NCI-H82 treated with DMSO at 0.1 percent for 48 hours (cell line): ENCODE results near the gene BTBD2.
A peak's percentile ranks its signal among the peaks of the same experiment; 100 is the strongest.
"Not testable (repeated sequence)": the region's sequence is repeated elsewhere in the genome, so short reads cannot be mapped to it uniquely, and the experiment has no call there.

Experiments
- DNase-seq: peaks from one replicate; lab custom pipeline; 2025; ENCODE audit not compliant: unreplicated experiment; lab: John Stamatoyannopoulos, UW

Gene BTBD2

GRCh38 chr19:2016041-2016807, 710 bp upstream of the BTBD2 start:
- peak; percentile 15 for DNase-seq

DNA sequence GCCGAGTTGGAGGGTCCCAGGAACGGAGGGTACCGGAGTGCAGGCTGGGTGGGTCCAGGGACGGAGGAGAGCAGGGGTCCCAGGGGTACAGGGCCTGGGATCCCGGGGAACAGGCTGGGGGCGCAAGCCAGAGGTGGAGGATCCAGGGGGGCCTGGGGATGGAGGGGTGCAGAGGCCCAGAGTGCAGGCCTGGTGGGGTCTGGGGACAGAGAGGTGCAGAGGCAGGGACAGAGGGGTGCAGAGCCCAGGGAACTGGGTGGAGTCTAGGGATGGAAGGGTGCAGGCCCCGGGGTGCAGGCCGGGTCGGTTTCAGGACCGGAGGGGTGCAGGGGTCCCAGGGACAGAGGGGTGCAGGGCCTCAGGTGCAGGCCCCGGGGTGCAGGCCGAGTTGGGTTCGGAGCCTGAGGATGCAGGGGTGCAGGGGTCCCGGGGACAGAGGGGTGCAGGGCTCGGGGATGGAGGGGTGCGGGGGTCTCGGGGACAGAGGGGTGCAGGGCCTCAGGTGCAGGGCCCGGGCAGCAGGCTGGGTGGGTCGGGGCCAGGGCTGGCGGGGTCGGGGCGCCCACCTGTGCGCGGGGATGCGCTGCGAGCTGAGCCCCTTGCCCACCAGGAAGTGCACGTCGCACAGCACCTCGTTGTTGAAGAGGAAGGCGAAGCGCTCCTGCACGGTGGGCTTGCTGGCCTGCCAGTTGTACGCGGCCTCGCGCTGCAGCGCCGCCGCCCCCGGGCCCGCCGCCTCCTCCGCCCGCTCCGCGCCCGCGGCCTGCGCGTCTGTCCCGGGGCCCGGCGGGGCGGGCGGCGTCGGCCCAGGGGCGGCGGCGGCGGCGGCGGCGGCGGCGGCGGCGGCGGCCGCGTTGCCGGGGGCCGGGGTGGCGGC, 545 bp downstream of the BTBD2 start:
- DNase-seq = no peak

DNA sequence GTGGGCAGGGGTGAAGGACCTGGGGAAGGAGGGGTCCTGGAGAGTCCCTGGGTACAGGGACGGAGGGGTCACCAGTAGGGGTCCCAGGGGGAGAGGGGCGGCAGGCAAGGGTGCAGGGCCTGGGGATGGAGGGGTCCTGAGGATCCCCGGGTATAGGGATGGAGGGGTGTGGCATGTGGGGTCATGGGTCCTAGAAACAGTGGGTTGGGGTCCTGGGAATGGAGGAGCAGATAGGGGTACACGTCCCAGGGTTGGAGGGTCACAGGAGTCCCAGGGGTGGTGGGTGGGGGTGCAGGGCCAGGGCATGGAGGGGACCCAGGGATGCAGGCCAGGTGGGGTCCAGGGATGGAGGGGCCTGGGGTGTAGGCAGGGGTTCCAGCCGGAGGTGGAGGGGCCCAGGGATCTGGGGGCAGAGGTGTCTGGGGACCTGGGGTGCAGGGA, 1.4 kb downstream of the BTBD2 start:
- no peak for DNase-seq

DNA sequence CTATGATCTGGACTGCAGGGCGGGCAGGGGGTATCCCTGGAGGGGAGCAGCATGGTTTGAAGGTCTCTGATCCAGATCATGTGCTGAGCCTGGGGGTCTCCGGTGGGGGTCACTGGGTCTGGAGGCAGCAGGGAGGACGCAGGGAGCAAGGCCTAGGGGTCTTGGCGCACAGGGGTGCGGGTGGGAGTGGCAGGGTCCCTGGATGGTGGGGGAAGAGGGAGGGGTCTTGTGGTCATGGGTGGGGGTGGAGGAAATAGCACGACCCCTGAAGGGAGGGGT, 1.9 kb downstream of the BTBD2 start:
- no peak for DNase-seq

DNA sequence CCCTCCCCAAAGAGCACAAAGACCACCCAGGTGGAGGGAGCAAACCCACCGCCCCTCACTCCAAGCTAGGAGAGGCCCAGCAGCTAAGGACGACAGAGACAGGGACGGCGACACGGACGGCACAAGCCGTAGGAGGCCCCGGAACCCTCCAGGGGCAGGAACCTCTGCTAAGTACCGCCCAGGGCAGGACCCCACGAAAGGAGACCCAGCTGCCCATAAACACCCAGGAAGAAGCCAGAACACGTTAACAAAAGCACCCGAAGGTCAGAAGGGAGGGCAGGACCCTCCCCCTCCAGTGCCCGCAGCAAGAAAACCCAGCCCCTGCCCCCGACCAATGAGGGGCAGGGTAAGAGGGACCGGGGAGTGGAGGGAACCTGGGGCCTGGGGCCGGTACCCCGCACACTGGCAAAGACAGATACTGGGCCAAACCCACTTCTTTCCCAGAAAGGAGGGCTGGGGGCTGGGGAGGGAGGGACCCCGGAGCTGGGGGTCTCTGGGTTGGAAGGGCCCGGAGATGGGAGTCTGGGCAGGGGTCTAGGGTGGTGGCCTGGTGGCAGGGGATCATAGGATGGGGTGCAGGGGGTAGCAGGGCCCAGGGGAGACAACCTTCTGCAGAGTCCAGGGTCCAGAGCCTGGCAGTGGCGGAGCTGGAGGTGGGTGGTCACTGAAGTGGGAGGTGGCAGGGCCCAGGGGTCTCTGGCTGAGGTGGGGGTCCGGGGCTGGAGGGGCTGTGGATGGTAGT, 2.4 kb downstream of the BTBD2 start:
- DNase-seq = no peak

DNA sequence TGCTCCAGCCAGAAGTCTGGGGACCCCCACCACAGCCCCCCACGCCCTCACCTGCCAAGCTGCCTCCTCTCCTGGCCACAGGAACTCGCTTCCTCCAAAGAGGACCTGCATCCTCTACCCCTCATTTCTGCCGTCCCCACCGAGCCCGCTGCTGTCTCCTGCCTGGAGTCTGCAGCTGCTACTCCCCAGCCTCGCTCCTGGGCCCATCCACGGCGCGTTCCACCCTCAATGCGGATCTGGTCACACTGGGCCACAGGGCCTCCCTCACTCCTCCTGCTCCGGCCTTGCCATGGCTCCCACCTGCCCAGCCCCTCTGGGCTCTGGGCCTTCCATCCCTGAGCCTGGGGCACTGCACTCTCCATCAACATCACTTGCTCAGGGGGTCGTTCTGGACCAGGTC, 4.3 kb downstream of the BTBD2 start:
- DNase-seq = no peak

DNA sequence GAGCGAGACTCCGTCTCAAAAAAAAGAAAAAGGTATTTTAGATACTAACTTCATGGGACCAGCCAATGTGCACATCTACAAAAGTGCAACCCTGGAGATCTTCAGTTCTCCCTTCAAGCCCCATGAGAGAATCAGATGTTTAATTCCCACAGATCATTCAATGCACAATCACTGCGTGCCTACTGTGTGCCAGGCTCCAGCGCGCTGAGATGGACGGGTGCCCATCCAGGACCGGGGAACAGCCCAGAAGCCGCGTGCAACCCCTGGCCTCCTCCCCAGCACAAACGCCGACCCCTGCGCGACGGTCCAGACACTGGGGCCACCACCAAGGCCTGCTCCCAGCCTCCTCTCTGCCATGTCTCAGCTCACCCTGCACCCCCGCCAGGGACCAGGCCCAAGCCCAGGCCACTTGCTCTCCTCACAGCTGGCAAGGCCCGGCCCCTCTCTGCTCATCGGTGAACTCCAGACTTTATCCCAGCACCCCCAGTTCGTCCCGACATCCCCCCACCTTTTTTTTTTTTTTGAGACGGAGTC, 5.3 kb downstream of the BTBD2 start:
- no peak for DNase-seq

- DNase-seq = no peak
These were observed 11.6 kb downstream of the BTBD2 start for GRCh38 chr19:2003874-2004273.

GRCh38 chr19:1999856-2000515, 15.5 kb downstream of the BTBD2 start:
- no peak for DNase-seq

DNA sequence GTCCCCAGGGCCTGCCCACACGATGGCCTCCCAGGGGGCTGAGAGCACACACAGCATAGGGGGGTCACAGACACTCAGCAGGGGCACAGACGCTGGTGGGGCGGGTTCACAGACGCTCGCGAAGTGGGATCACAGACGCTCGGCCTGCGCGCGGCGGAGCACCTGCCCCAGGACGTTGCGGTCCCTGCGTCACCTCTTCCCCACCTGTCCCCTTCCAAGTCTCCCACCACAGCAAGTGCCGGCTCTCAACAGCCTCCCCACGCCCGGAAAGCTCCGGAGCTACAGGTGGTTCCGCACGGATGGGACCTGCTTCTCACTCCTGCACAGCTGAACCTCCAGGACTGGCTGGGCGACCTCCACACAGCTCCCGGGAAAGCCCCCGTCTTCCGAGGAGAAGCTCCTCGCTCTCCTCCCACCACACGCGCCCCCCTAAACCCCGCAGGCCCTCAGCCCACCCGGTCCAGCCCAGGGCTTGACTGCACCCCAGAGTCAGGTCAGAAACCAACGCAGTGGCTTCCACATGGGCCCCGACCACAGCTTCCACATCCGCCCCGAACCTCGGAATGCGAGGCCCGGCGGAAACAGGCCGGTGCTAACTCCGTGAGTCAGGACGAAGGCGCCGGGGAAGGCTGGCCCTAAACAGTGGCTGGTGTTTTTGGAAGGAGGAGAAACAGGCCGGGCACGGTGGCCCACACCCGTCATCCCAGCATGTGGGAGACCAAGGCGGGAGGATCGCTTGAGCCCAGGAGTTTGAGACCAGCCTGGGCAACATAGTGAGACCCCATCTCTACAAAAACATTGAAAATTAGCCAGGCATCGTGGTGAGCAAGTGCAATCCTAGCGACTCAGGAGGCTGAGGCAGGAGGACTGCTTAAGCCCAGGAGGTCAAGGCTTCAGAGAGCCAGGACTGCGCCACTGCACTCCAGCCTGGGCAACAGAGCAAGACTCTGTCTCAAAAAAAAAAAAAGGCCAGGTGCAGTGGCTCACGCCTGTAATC, 16.5 kb downstream of the BTBD2 start:
- DNase-seq = no peak

GRCh38 chr19:1997353-1998233, 17.9 kb downstream of the BTBD2 start:
- no peak for DNase-seq

- no peak for DNase-seq
These were observed 22.7 kb downstream of the BTBD2 start for GRCh38 chr19:1992759-1993260.

- DNase-seq = no peak
These were observed 24.2 kb downstream of the BTBD2 start for GRCh38 chr19:1991018-1991913.

GRCh38 chr19:1990230-1991017, 25.1 kb downstream of the BTBD2 start:
- DNase-seq = no peak

- no peak for DNase-seq
These were observed 25.8 kb downstream of the BTBD2 start for GRCh38 chr19:1989513-1990229.

DNA sequence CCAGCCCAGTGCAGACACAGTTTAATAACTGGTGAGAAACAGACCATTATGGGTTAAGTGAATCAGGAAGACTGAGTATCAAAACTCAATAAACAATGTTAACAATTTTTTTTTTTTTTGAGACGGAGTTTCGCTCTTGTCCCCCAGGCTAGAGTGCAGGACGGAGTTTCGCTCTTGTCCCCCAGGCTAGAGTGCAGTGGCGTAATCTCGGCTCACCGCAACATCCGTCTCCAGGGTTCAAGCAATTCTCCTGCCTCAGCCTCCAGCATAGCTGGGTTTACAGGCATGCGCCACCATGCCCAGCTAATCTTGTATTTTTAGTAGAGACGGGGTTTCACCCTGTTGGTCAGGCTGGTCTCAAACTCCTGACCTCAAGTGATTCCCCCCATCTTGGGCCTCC, 27.1 kb downstream of the BTBD2 start:
- not testable (repeated sequence) for DNase-seq
